H1 (cell line): ENCODE data around the gene STIM2.

Source experiments
- CEBPB ChIP-seq: IDR thresholded peaks from 2 replicates; pipeline ENCODE4 v1.6.1; 2012; ENCODE audit warnings: low read depth, low read length
- CREB1 ChIP-seq: IDR thresholded peaks from 2 replicates; pipeline ENCODE4 v1.6.1; 2012; ENCODE audit warnings: inconsistent platforms
- EP300 ChIP-seq, 2 experiments: IDR thresholded peaks; 1 replicate in 1 of 2; 2 replicates in 1 of 2; pipeline ENCODE4 v1.6.1; 2011 to 2012; ENCODE audit warnings: low read depth in 2 of 2, low read length in 2 of 2, mild to moderate bottlenecking in 2 of 2, borderline replicate concordance in 1 of 2, inconsistent platforms in 1 of 2, moderate library complexity in 1 of 2
- POLR2A ChIP-seq, 2 experiments: IDR thresholded peaks; 1 replicate in 1 of 2; 2 replicates in 1 of 2; pipeline ENCODE4 v1.6.1; 2011; ENCODE audit warnings: low read depth in 2 of 2, low read length in 2 of 2, mild to moderate bottlenecking in 2 of 2; ENCODE audit errors: control extremely low read depth in 1 of 2
- ZNF274 ChIP-seq: IDR thresholded peaks from 2 replicates; pipeline ENCODE4 v1.7.0; 2012; ENCODE audit warnings: low read length, borderline replicate concordance; ENCODE audit errors: extremely low read depth
- TF ChIP-seq, protein P1 (sequence below), 3 experiments: IDR thresholded peaks; 1 replicate in 2 of 3; 2 replicates in 1 of 3; pipeline versions ENCODE4 v1.5.1 to v1.6.1; 2011; ENCODE audit warnings: low read length in 3 of 3, mild to moderate bottlenecking in 3 of 3, inconsistent platforms in 2 of 3, low read depth in 1 of 3, moderate library complexity in 1 of 3; ENCODE audit not compliant: insufficient read depth in 1 of 3; ENCODE audit errors: control extremely low read depth in 1 of 3

DNA sequence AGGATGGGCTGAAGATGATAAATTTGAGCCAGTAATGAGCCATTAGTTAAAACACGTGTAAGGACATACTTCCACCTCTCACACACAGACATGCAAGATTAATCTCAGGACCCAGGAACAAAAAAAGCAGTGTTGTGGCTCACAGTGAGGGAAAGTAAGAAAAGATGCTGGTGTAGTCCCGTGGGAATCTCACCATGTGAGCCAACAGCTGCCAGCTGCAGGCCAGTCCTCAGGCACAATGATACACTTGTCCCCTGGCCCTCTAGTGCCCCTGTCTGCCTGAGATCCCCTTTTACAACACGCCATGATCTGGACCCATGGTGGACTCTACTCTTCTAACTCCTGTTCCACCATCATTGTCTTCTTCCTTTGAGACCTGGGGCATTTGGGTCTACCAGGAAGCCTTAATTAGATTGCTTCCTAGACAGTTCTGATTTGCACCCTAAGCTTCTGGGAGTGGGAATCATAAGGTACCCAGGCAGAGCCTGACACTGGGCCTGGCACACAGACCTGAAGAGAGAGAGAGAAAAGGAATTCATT lies 194.7 kb downstream of the STIM2 start:
- TF ChIP-seq, protein P1, sequence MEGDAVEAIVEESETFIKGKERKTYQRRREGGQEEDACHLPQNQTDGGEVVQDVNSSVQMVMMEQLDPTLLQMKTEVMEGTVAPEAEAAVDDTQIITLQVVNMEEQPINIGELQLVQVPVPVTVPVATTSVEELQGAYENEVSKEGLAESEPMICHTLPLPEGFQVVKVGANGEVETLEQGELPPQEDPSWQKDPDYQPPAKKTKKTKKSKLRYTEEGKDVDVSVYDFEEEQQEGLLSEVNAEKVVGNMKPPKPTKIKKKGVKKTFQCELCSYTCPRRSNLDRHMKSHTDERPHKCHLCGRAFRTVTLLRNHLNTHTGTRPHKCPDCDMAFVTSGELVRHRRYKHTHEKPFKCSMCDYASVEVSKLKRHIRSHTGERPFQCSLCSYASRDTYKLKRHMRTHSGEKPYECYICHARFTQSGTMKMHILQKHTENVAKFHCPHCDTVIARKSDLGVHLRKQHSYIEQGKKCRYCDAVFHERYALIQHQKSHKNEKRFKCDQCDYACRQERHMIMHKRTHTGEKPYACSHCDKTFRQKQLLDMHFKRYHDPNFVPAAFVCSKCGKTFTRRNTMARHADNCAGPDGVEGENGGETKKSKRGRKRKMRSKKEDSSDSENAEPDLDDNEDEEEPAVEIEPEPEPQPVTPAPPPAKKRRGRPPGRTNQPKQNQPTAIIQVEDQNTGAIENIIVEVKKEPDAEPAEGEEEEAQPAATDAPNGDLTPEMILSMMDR (IDR thresholded peaks at IDR 0.05; ENCODE audit: control extremely low read depth in 1 of 3, insufficient read depth in 1 of 3, low read depth in 1 of 3, low read length in 3 of 3), result no peak
- TF ChIP-seq CREB1 (no peak), POLR2A (IDR thresholded peaks at IDR 0.05; ENCODE audit: control extremely low read depth in 1 of 2, low read depth in 2 of 2, low read length in 2 of 2) (no peak), EP300 (IDR thresholded peaks at IDR 0.05; ENCODE audit: borderline replicate concordance in 1 of 2, low read depth in 2 of 2, low read length in 2 of 2) (no peak), ZNF274 (no peak), CEBPB (no peak)
